PC-9 (cell line): ENCODE data around the gene ETS2.

Source experiments
- EZH2 ChIP-seq: fragments of 200-600 bp; sonication (generic); IDR thresholded peaks from 2 replicates; pipeline ENCODE4 v1.8.0; 2017; ENCODE audit warnings: antibody characterized with exemption, low read depth
- TF ChIP-seq, protein P1 (sequence below): fragments of 200-600 bp; sonication (generic); conservative IDR thresholded peaks from 2 replicates; pipeline ENCODE4 v1.6.1; 2017; ENCODE audit warnings: mixed run types, antibody characterized with exemption, mild to moderate bottlenecking, moderate library complexity

DNA sequence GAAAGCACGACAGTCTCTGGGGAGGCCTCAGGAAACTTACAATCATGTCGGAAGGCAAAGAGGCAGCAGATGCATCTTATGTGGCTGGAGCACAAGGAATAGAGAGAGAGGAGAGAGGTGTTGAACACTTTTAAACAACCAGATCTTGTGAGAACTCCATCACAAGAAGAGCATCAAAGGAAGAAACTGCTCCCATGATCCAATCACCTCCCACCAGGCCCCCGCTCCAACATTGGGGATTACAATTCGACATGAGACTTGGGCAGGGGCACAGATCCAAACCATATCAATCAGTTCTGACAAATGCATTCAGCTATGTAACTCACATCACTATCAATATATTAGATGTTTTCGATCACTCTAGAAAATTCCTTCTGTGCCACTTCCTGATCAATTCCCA, 37.6 kb downstream of the ETS2 start:
- TF ChIP-seq, protein P1, sequence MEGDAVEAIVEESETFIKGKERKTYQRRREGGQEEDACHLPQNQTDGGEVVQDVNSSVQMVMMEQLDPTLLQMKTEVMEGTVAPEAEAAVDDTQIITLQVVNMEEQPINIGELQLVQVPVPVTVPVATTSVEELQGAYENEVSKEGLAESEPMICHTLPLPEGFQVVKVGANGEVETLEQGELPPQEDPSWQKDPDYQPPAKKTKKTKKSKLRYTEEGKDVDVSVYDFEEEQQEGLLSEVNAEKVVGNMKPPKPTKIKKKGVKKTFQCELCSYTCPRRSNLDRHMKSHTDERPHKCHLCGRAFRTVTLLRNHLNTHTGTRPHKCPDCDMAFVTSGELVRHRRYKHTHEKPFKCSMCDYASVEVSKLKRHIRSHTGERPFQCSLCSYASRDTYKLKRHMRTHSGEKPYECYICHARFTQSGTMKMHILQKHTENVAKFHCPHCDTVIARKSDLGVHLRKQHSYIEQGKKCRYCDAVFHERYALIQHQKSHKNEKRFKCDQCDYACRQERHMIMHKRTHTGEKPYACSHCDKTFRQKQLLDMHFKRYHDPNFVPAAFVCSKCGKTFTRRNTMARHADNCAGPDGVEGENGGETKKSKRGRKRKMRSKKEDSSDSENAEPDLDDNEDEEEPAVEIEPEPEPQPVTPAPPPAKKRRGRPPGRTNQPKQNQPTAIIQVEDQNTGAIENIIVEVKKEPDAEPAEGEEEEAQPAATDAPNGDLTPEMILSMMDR: no peak
- TF ChIP-seq EZH2: no peak
